ENCODE data around the gene CCR2.
"Not testable (repeated sequence)": the region's sequence is repeated elsewhere in the genome, so short reads cannot be mapped to it uniquely, and the experiment has no call there.

Gene CCR2

GRCh38 chr3:46378426-46378942 lies 24.6 kb downstream of the CCR2 start:
- no peak for DNase-seq (ENCODE audit: low read depth)

DNA sequence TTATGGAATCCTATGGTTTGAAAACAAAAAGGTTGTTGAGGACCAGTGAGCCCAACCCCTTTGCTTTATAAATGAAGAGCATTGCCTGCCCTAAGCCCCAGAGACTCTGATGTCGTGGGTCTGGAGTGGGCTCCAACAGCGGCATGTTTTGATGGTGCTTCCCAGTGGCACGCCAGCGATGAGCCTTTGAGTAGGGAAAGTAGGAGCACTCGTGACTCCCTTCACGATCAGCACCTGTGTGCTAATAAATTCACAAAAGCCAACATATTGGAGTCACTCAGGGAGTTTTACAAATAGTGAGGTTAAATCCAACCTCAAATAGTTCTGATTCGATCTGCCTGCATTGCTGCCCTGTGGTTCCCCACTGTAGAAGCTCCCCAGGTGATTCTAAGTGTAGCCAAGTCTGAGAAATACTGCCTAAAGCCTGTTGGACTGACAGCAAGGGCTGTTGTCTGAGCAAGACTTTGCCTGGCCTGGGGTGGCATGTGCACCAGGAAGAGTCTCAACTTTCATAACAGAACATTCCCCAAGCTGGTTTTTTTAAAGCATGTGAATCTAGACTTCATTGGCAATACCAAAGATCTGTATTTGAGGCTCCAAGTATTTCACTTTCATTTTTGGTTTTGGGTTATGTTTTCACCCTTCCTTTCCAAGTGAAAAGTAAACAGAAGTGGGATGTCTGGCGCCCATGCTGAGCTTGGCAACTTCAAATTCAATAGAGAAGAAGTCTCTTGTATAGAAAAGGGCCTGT lies 26.7 kb downstream of the CCR2 start:
- no peak for DNase-seq (ENCODE audit: low read depth)

GRCh38 chr3:46381625-46382024 lies 27.7 kb downstream of the CCR2 start:
- DNase-seq (ENCODE audit: low read depth) = no peak

DNA sequence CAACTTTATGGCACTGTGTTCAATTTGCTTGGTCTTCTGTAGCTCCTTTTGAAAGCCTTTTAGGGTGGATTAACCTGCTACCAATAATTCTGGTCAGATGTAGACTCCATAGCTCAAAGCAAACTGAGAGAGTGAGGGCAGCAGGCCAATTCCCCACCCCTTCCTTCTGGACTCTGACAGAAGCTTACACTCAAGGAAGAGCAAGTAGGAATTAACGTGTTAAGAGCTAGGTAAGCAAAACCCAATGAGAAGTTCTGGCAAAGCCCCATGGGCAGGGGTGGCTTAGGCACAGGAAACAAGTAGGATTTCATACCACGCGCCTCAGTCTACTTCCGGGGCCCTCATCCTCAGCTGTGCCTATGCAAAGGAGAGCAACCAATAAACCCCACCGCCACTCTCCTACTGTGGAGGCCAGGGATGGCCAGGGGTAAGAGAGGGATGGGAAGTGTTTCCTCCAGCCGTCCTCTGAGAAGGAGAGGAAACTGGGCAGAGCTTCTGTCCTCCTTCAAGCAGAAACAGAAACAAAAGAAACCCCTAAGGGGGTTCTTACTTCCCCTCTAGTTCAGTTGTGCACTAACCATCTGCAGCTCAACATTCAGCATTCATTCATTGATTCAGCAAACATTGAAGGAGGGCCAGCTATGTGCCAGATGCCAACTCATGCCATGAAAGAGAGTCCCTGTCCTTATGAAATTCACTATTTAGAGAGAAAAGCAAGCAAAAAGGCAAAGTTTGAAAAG lies 29.5 kb downstream of the CCR2 start:
- DNase-seq (ENCODE audit: low read depth) = no peak

DNA sequence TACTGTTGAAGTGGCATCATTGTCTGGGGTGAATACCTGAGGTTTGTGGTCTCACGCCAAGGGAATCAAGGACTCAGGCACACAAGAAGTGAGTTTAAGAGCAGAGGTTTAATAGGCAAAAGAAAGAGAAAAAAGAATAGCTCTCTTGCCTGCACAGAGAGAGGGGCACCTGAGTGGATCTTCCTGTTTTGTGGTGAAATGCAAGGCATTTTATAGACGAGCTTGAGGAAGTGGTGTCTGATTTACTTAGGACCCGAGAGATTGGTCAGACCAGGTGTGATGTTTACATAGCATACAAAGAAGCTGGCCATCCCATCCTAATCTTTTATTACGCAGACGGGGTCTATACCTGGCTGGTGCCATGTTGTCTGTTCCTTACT lies 30.0 kb downstream of the CCR2 start:
- DNase-seq (ENCODE audit: low read depth) = no peak

DNA sequence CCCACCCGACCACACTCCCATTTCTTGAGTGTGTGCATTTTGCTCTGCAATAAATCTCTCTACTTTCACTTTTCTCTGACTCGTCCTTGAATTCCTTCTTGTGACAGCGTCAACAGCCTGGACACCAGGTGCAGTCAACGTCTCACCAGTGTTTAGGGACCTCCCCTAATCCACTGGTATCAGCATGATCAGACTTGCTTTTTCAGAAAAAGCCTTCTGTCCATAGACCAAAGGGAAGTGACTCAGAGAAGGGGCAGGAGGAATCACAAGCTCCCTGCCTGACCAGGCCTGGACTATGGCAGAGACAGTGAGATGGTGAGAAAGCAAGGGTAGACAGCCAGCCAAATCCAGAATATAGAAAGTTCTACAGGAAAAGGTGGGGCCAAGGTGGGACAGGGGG lies 32.3 kb downstream of the CCR2 start:
- DNase-seq (ENCODE audit: low read depth) = no peak

DNA sequence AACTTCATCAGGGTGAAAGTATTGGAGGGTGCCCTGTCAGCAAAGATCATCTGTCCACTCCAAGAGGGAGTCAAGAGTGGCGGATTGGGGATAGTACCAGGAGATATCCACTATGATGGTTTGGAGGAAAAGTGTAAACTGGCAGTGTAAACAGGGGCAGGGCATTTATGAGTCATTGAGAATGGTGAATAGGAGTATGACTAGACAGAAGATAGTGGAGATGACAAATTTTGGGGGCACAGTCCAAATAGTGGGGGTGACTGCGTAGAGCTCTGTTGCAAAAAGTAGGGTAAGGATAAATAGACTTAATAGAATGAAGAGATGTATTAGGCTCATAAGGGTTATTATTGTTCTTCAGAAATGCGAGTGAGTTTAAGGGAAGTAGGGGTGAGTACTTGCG lies 34.9 kb downstream of the CCR2 start:
- DNase-seq (ENCODE audit: low read depth) = not testable (repeated sequence)

DNA sequence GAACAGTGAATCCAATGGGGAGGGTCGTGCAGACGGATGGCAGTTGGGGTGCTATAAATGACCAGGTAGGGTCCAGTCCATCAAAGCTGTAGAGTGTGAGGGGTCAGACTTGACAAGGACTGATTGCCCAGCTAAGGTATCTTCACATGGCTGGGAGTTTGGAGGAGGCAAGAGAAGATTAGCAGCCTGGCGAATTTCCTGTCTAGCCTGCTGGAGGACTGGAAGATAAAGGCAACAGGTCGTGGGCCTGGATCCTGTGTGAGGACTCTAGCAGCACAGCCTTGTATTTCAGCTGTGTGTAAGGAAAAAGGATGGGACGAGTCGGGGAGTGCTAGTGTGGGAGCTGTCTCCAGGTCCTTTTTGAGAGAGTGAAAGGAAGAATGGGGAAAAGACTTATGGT lies 35.4 kb downstream of the CCR2 start:
- no peak for DNase-seq (ENCODE audit: low read depth)

DNA sequence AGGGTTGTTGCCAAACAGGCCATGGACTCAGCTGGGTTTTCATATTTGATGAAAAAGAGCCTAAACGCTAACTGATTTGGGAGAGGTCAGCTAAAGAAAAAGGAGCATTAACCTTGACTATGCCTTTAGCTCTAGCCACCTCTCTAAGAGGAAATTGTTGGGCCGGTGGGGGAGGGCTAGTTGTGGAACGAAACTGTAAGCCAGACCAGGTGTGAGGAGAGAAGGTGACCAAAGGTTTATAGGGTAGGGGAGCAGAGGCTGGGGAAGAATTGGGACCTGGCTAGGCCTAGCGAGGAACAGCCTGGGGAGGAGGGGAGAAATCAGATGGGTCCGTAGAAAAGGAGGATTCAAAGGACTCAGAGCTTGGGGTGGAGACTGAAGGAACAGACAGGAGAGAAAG lies 37.6 kb downstream of the CCR2 start:
- DNase-seq (ENCODE audit: low read depth) = not testable (repeated sequence)

DNA sequence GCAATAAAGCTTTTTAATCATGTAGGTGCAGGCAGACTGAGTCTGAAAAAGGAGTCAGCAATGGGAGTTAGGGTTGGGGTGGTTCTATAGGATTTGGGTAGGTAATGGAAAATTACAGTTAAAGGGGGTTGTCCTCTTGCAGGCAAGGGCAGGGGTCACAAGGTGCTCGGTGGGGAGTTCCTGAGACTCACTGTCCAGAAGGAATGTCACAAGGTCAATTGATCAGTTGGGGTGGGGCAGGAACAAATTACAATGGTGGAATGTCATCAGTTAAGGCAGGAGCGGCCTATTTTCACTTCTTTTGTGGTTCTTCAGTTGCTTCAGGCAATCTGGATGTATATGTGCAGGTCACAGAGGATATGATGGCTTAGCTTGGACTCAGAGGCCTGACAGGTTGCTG lies 39.1 kb downstream of the CCR2 start:
- DNase-seq (ENCODE audit: low read depth) = no peak

- DNase-seq (ENCODE audit: low read depth) = no peak
Measured at GRCh38 chr3:46393554-46394434, 39.9 kb downstream of the CCR2 start.

- no peak for DNase-seq (ENCODE audit: low read depth)
Measured at GRCh38 chr3:46395210-46395661, 41.3 kb downstream of the CCR2 start.

- no peak for DNase-seq (ENCODE audit: low read depth)
Measured at GRCh38 chr3:46395766-46396530, 42.0 kb downstream of the CCR2 start.

DNA sequence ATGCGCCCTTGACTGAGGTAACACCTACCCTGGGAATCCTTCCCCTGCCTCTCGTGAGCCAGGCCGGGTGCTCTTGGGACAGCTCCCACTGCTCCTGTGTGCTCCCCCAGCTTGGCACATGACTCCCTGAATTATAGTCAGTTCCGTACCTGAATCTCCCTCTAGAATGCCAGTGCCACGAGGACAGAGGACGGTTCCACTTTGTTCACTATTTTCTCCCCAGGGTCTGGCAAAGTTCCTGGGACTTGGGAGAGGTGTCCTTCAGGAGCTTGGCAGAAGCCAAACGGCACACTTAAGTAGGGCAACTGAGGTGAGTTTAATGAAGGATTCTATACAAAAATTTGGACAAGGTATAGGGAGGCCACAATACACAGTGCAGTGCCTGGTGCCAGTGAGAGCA lies 43.2 kb downstream of the CCR2 start:
- no peak for DNase-seq (ENCODE audit: low read depth)

DNA sequence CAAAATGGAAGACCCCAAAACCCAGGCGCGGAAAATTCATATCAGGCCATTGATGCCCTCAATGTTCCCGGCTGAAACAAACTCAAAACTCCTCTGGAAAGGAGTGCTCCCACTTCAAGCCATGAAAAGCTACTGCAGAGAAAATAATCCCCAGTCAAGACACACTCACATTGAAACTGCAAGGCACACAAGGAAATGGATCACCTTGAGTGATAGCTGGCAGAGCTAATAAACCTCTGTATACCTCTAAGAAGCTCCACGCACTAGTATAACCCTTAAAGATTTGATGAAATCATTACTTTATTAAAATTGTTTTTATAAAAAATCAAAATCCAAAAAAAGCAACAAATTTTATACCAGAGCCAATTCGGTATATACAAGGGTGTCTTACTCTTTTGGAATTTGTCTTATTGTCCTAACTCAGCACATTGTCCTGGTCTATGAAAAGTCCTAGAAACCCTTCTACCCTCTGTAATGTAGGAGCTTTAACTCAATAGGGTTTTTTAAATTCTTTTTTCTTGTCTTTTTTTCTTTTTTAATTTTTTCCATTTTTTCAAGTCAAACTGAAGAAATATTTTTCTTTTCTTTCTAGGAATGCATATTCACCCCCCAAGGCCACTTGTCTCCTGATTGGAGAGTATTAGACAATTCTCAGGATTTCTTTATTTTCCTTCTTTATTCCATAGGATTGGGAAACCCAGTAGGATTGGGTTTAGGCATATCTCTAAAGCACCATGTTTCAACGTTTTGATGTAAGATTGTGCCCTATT lies 44.5 kb downstream of the CCR2 start:
- DNase-seq (ENCODE audit: low read depth) = no peak

GRCh38 chr3:46399098-46399497 lies 45.2 kb downstream of the CCR2 start:
- no peak for DNase-seq (ENCODE audit: low read depth)

- no peak for DNase-seq (ENCODE audit: low read depth)
Measured at GRCh38 chr3:46399557-46399956, 45.6 kb downstream of the CCR2 start.

DNA sequence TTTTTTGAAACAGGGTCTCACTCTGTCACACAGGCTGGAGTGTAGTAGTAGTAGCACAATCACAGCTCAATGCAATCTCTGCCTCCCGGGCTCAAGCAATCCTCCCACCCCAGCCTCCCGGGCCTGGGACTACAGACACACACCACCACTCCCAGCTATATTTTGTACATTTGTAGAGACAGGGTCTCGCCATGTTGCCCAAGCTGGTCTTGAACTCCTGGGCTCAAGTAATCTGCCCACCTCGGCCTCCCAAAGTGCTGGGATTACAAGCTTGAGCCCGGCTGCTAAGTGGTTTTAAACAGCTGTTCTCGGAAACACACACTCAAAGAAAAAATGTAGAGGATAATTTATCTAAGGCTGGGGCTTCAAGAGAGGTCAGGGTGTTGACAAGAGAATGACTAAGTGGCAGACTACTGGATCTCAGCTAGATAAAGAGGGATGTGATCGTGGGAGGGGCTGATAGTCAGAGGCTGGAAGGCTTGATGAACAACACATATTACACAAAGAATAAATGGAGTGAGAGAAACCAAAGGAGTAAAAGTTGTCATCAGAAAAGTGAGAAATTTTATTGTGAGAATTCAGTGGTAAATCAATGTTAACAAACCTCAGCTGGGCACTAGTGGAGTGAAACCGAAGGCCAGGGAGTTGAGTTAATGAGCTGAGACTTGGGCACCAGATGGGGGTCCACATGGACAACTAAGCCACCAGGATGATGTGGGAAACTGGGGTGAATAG lies 46.3 kb downstream of the CCR2 start:
- no peak for DNase-seq (ENCODE audit: low read depth)

GRCh38 chr3:46400846-46401245 lies 46.9 kb downstream of the CCR2 start:
- DNase-seq (ENCODE audit: low read depth) = no peak

GRCh38 chr3:46401579-46401978 lies 47.7 kb downstream of the CCR2 start:
- DNase-seq (ENCODE audit: low read depth) = no peak
